Measurements from ENCODE around the gene SPATS1.

Gene SPATS1

GRCh38 chr6:44342489-44342888, at the start of gene SPATS1:
Gene SPATS1, plus strand, starts transcription at chr6:44342650. Its CDS starts 446 bp downstream, at chr6:44343096.
- DNase-seq (ENCODE audit: low spot score) = no peak

- DNase-seq (ENCODE audit: low spot score) = no peak
Measured at GRCh38 chr6:44292661-44293365, 49.6 kb upstream of the SPATS1 start.

- no peak for DNase-seq (ENCODE audit: low spot score)
Measured at GRCh38 chr6:44294832-44295791, 47.3 kb upstream of the SPATS1 start.

GRCh38 chr6:44297063-44298038, 45.1 kb upstream of the SPATS1 start:
- DNase-seq (ENCODE audit: low spot score) = no peak

GRCh38 chr6:44298055-44298803, 44.2 kb upstream of the SPATS1 start:
- no peak for DNase-seq (ENCODE audit: low spot score)

GRCh38 chr6:44298864-44299263, 43.6 kb upstream of the SPATS1 start:
- DNase-seq (ENCODE audit: low spot score) = no peak

GRCh38 chr6:44300292-44300823, 42.1 kb upstream of the SPATS1 start:
- no peak for DNase-seq (ENCODE audit: low spot score)

- no peak for DNase-seq (ENCODE audit: low spot score)
Measured at GRCh38 chr6:44301106-44301505, 41.3 kb upstream of the SPATS1 start.

GRCh38 chr6:44301782-44302564, 40.5 kb upstream of the SPATS1 start:
- DNase-seq (ENCODE audit: low spot score) = no peak

GRCh38 chr6:44302856-44303255, 39.6 kb upstream of the SPATS1 start:
- no peak for DNase-seq (ENCODE audit: low spot score)

- no peak for DNase-seq (ENCODE audit: low spot score)
Measured at GRCh38 chr6:44303842-44304241, 38.6 kb upstream of the SPATS1 start.

GRCh38 chr6:44304282-44305199, 37.9 kb upstream of the SPATS1 start:
- DNase-seq (ENCODE audit: low spot score) = peak; percentile 54

GRCh38 chr6:44305200-44305725, 37.2 kb upstream of the SPATS1 start:
- DNase-seq (ENCODE audit: low spot score) = no peak

GRCh38 chr6:44306710-44307109, 35.7 kb upstream of the SPATS1 start:
- no peak for DNase-seq (ENCODE audit: low spot score)

GRCh38 chr6:44307217-44307616, 35.2 kb upstream of the SPATS1 start:
- DNase-seq (ENCODE audit: low spot score) = no peak

- DNase-seq (ENCODE audit: low spot score) = no peak
Measured at GRCh38 chr6:44309092-44309491, 33.4 kb upstream of the SPATS1 start.

GRCh38 chr6:44309631-44310030, 32.8 kb upstream of the SPATS1 start:
- DNase-seq (ENCODE audit: low spot score) = no peak

GRCh38 chr6:44310241-44310640, 32.2 kb upstream of the SPATS1 start:
- DNase-seq (ENCODE audit: low spot score) = no peak

- DNase-seq (ENCODE audit: low spot score) = no peak
Measured at GRCh38 chr6:44311304-44311703, 31.1 kb upstream of the SPATS1 start.
